ENCODE measurements around the gene PPM1M.

Gene PPM1M

GRCh38 chr3:52242039-52242438 lies 3.5 kb upstream of the PPM1M start:
- ChIA-PET CTCF (interaction anchor here (0.6 kb wide), 2 partner anchors 11 to 80 kb away, joined by 3 to 4 read pairs; no protein-coding TSS in a partner anchor), POLR2A (interaction anchor here (2.5 kb wide), 1 partner anchor 46 kb away, joined by 15 read pairs; the partner anchor contains the start of gene GLYCTK)
- TF ChIP-seq FOXA1 (IDR thresholded peaks at IDR 0.05) (no peak), ELF4 (IDR thresholded peaks at IDR 0.05) (no peak), LEF1 (IDR thresholded peaks at IDR 0.05; ENCODE audit: borderline replicate concordance) (no peak)
- DNase-seq (ENCODE audit: extremely low spot score), result no peak

GRCh38 chr3:52243791-52244628 lies 1.5 kb upstream of the PPM1M start:
- ChIA-PET CTCF (no interaction called here), POLR2A (interaction anchor here (0.6 to 1.6 kb wide), 3 partner anchors 35 to 269 kb away, joined by 3 read pairs; partner anchors contain the start of genes ABHD14A and WDR82)
- no peak for TF ChIP-seq BHLHE40 (IDR thresholded peaks at IDR 0.05; ENCODE audit: borderline replicate concordance)
- TF ChIP-seq TARDBP (IDR thresholded peaks at IDR 0.05), result no peak
- TF ChIP-seq, protein P1, sequence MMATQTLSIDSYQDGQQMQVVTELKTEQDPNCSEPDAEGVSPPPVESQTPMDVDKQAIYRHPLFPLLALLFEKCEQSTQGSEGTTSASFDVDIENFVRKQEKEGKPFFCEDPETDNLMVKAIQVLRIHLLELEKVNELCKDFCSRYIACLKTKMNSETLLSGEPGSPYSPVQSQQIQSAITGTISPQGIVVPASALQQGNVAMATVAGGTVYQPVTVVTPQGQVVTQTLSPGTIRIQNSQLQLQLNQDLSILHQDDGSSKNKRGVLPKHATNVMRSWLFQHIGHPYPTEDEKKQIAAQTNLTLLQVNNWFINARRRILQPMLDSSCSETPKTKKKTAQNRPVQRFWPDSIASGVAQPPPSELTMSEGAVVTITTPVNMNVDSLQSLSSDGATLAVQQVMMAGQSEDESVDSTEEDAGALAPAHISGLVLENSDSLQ (IDR thresholded peaks at IDR 0.05), result no peak
- no peak for TF ChIP-seq LEF1 (IDR thresholded peaks at IDR 0.05; ENCODE audit: borderline replicate concordance)
- TF ChIP-seq FOXM1 (IDR thresholded peaks at IDR 0.05; ENCODE audit: borderline replicate concordance), result no peak
- no peak for DNase-seq (ENCODE audit: extremely low spot score)

GRCh38 chr3:52246264-52246620 lies 683 bp downstream of the PPM1M start:
- no peak for DNase-seq (ENCODE audit: extremely low spot score)
- CTCF ChIA-PET, result no interaction called here
- TF ChIP-seq L3MBTL2 (conservative IDR thresholded peaks at IDR 0.05) (no peak), FOXK2 (IDR thresholded peaks at IDR 0.05) (no peak), NFRKB (IDR thresholded peaks at IDR 0.05) (no peak), SUZ12 (IDR thresholded peaks at IDR 0.05) (no peak), FOXM1 (IDR thresholded peaks at IDR 0.05; ENCODE audit: borderline replicate concordance) (no peak), ZNF384 (IDR thresholded peaks at IDR 0.05) (no peak), ARNT (IDR thresholded peaks at IDR 0.05) (no peak), FOXA1 (IDR thresholded peaks at IDR 0.05) (no peak), HDGF (IDR thresholded peaks at IDR 0.05; ENCODE audit: borderline replicate concordance) (no peak), ELF4 (IDR thresholded peaks at IDR 0.05) (no peak), LEF1 (IDR thresholded peaks at IDR 0.05; ENCODE audit: borderline replicate concordance) (no peak), SP1 (IDR thresholded peaks at IDR 0.05) (no peak), CTBP1 (IDR thresholded peaks at IDR 0.05; ENCODE audit: borderline replicate concordance) (no peak)
- TF ChIP-seq, protein P1 (IDR thresholded peaks at IDR 0.05), result no peak
- POLR2A ChIA-PET, result interaction anchor here (0.7 kb wide), 1 partner anchor 51 kb away, joined by 3 read pairs; no protein-coding TSS in a partner anchor

DNA sequence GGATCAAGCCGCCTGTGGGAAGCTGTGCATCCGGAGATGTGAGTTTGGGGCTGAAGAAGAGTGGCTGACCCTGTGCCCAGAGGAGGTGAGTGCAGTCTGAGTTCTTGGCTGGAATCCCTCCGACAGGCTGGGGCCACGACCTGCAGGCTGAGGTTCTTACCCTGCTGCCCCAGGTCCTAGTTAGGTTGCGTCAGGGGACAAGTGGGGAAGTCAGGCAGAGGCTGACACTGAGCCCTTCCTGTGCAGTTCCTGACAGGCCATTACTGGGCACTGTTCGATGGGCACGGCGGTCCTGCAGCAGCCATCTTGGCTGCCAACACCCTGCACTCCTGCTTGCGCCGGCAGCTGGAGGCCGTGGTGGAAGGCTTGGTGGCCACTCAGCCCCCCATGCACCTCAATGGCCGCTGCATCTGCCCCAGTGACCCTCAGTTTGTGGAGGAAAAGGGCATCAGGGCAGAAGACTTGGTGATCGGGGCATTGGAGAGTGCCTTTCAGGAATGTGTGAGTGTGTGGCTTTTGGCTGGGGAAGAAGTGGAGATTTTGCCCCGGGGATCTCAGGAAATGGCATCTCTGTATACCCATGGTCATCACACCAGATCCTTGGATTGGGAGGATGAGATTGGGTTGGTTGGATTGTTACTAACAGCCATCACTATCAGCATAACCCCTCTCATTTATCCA lies 1.3 kb downstream of the PPM1M start:
- ChIA-PET CTCF (no interaction called here), POLR2A (interaction anchor here (0.7 kb wide), 1 partner anchor 51 kb away, joined by 3 read pairs; no protein-coding TSS in a partner anchor)
- TF ChIP-seq ZNF384 (IDR thresholded peaks at IDR 0.05) (no peak), ARNT (IDR thresholded peaks at IDR 0.05) (no peak), BHLHE40 (IDR thresholded peaks at IDR 0.05; ENCODE audit: borderline replicate concordance) (no peak), FOXK2 (IDR thresholded peaks at IDR 0.05) (no peak), SP1 (IDR thresholded peaks at IDR 0.05) (no peak), SUZ12 (IDR thresholded peaks at IDR 0.05) (no peak), ELF4 (IDR thresholded peaks at IDR 0.05) (no peak), CTBP1 (IDR thresholded peaks at IDR 0.05; ENCODE audit: borderline replicate concordance) (no peak)
- TF ChIP-seq, protein P1 (IDR thresholded peaks at IDR 0.05), result no peak
- DNase-seq (ENCODE audit: extremely low spot score), result no peak

GRCh38 chr3:52247409-52248164 lies 2.0 kb downstream of the PPM1M start:
- CTCF ChIA-PET, result no interaction called here
- TF ChIP-seq SUZ12 (IDR thresholded peaks at IDR 0.05) (no peak), TARDBP (IDR thresholded peaks at IDR 0.05) (no peak), FOXK2 (IDR thresholded peaks at IDR 0.05) (no peak), NFRKB (IDR thresholded peaks at IDR 0.05) (no peak), ZNF384 (IDR thresholded peaks at IDR 0.05) (no peak), LEF1 (IDR thresholded peaks at IDR 0.05; ENCODE audit: borderline replicate concordance) (no peak), L3MBTL2 (conservative IDR thresholded peaks at IDR 0.05) (no peak), ARNT (IDR thresholded peaks at IDR 0.05) (no peak), SP1 (IDR thresholded peaks at IDR 0.05) (no peak), HDGF (IDR thresholded peaks at IDR 0.05; ENCODE audit: borderline replicate concordance) (no peak), CTBP1 (IDR thresholded peaks at IDR 0.05; ENCODE audit: borderline replicate concordance) (no peak), BHLHE40 (IDR thresholded peaks at IDR 0.05; ENCODE audit: borderline replicate concordance) (no peak), FOXA1 (IDR thresholded peaks at IDR 0.05) (no peak), FOXM1 (IDR thresholded peaks at IDR 0.05; ENCODE audit: borderline replicate concordance) (no peak), ELF4 (IDR thresholded peaks at IDR 0.05) (no peak)
- TF ChIP-seq, protein P1 (IDR thresholded peaks at IDR 0.05), result no peak
- POLR2A ChIA-PET, result interaction anchor here (1.0 to 1.4 kb wide), 2 partner anchors 13 to 41 kb away, joined by 4 read pairs; no protein-coding TSS in a partner anchor

More at GRCh38 chr3:52247409-52248164, 2.0 kb downstream of the PPM1M start:
- DNase-seq (ENCODE audit: extremely low spot score), result no peak
